GM18870 (cell line): Measurements from ENCODE around the gene ARID1B.

Experiments
- ATAC-seq: cut with Tn5 transposase; IDR thresholded peaks from one replicate; pipeline ENCODE4 v1.9.1; 2021; ENCODE audit warnings: moderate library complexity; ENCODE audit not compliant: unreplicated experiment

The ARID1B gene

GRCh38 chr6:157168471-157168870 lies 391.3 kb downstream of the ARID1B start:
- no peak for ATAC-seq

GRCh38 chr6:157169226-157169625 lies 392.0 kb downstream of the ARID1B start:
- ATAC-seq: no peak

DNA sequence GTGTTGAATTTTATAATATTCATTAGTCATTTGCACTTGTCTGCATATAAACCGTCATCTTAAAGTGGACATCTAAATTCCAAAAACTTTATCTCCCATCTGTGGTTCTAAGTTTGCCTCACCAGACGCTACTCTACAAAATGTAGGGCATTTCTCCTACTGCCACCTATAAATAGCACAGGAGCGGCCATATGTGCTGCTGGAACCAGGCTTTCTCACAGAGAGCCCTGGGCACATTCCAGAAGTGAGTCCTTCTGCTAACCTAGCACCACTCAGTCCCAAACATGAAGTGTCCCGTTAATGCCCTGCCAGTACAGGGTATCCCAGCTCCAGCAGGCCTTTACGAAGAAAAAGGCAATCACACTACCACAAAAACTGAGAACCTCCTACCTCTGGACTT lies 392.5 kb downstream of the ARID1B start:
- no peak for ATAC-seq

GRCh38 chr6:157170535-157170934 lies 393.4 kb downstream of the ARID1B start:
- ATAC-seq: no peak

GRCh38 chr6:157171801-157172200 lies 394.6 kb downstream of the ARID1B start:
- ATAC-seq: no peak

- ATAC-seq: no peak
Observed at GRCh38 chr6:157172231-157172701, 395.1 kb downstream of the ARID1B start.

GRCh38 chr6:157172830-157173536 lies 395.8 kb downstream of the ARID1B start:
- no peak for ATAC-seq

DNA sequence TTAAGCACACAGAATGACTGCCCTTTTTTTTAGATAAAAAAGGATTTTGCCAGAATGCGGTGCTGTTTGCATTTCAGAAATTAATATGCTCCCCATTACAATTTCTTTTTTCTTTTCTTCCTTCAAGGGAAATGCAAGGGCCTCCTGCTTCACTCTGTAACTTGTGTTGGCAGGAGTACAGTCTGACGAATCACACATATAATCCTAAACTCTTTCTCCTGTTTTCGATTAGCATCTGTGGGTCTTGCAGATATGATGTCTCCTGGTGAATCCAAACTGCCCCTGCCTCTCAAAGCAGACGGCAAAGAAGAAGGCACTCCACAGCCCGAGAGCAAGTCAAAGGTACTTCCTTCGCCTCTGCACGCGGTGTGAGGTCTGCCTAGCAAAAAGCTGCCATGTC lies 396.6 kb downstream of the ARID1B start:
- no peak for ATAC-seq

DNA sequence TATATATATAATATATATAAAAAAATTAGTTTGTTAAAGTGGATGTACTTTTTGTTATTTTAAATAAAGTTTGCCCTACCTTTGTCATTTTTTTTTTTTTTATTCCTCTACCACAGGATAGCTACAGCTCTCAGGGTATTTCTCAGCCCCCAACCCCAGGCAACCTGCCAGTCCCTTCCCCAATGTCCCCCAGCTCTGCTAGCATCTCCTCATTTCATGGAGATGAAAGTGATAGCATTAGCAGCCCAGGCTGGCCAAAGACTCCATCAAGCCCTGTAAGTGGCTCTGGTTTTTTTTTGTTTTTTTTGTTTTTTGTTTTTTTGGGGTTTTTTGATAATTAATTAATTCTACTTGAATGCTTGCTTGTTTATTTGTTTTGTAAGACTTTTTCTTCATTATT lies 397.6 kb downstream of the ARID1B start:
- ATAC-seq: no peak

- no peak for ATAC-seq
Observed at GRCh38 chr6:157177731-157178336, 400.7 kb downstream of the ARID1B start.

- no peak for ATAC-seq
Observed at GRCh38 chr6:157181649-157182048, 404.5 kb downstream of the ARID1B start.

GRCh38 chr6:157182503-157183264 lies 405.5 kb downstream of the ARID1B start:
- ATAC-seq: no peak

GRCh38 chr6:157184202-157185015 lies 407.2 kb downstream of the ARID1B start:
- ATAC-seq: no peak

GRCh38 chr6:157185171-157185570 lies 408.0 kb downstream of the ARID1B start:
- no peak for ATAC-seq

- ATAC-seq: no peak
Observed at GRCh38 chr6:157185986-157186385, 408.8 kb downstream of the ARID1B start.

DNA sequence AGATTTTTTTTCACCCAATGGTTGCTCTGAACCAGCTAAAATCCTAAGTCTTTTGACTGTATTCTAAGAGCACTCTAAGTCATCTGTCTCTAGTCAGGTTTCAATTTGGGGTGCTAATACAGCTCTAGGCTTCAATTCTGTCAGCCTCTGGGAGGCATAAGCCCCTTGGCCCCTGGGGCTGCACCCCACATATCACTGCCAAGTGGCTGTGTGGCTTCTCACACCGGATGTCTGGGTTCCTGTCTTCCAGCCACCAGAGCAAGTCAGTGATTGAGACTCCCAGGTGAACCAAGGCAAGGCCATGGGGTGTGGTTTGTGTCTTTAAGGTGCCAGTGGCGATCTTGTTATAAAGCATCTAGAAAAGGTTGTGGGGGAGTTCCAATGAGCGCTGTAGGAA lies 409.6 kb downstream of the ARID1B start:
- no peak for ATAC-seq

DNA sequence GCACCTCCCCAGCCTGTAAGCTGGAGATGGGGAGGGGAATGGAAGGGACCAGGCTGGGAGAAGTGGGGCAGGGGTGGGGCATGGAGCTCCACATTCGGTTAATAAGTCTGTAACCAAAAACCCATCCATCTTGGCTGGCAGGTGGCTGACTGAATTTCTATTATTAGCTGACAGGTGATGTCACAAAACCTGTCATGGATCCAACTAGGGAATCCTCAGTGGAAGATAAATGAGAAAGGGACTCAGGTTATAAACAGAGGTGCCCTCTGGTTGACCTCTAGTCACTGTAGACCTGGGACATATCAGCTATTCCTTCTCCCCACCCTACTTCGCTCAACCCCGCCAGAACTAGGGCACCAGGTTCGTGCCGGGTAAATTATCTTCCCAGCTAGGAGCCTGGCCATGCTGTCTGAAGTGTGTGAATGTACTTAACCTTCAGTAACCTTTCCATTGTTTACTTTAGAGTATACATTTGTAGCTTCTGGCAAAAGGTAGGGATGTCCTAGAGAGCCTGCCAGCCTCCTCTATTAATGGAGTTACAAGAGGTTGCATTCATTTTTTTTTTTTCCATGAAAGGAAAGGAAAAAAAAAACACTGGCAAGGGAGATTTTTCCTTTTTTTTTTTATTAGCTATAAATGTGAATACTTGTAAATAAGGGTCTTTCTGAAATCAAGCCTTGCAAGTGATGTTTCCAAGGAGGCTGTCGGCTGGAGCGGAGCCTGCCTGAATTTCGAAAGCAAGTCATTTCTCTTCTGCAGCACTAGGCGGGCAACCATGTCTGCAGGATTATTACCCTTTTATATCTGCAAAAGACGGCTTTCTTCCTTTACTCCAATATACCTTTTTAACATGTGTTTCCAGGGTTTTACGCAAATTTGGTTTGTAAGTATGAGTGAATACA lies 410.3 kb downstream of the ARID1B start:
- no peak for ATAC-seq

GRCh38 chr6:157188213-157188612 lies 411.0 kb downstream of the ARID1B start:
- no peak for ATAC-seq

DNA sequence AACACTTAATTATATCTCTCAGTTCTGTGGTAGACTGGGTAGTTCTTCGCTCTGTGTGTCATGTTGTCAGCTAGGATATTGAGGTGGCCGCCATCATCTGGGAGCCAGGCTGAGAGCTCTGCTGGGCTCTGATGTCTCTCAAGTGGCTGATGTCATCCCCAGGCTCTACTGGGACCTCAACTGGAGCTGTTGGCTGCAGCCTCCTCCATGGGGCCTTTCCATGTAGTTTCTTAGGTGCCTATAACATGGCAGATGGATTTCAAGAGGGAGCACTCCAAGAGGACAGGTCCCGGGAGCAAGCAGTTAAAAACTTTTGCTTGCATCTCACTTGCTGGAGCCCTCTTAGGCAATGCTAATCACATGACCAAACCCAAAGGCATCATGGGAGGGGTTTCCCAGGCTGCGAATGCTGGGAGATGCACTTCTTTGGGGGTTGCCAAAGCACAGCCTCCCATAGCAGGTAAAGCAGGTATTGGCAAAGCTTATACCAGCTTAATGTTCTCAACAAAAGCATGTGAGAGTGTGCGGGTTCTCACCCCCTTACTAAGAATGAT lies 416.3 kb downstream of the ARID1B start:
- ATAC-seq: no peak

GRCh38 chr6:157194110-157194509 lies 416.9 kb downstream of the ARID1B start:
- no peak for ATAC-seq
